ENCODE measurements around the gene DHRS9.

GRCh38 chr2:169116993-169117392 is 47.6 kb downstream of the DHRS9 start:
- TF ChIP-seq, protein P1, sequence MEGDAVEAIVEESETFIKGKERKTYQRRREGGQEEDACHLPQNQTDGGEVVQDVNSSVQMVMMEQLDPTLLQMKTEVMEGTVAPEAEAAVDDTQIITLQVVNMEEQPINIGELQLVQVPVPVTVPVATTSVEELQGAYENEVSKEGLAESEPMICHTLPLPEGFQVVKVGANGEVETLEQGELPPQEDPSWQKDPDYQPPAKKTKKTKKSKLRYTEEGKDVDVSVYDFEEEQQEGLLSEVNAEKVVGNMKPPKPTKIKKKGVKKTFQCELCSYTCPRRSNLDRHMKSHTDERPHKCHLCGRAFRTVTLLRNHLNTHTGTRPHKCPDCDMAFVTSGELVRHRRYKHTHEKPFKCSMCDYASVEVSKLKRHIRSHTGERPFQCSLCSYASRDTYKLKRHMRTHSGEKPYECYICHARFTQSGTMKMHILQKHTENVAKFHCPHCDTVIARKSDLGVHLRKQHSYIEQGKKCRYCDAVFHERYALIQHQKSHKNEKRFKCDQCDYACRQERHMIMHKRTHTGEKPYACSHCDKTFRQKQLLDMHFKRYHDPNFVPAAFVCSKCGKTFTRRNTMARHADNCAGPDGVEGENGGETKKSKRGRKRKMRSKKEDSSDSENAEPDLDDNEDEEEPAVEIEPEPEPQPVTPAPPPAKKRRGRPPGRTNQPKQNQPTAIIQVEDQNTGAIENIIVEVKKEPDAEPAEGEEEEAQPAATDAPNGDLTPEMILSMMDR (IDR thresholded peaks at IDR 0.05): no peak
- TF ChIP-seq POLR2AphosphoS5 (IDR thresholded peaks at IDR 0.05; ENCODE audit: low read depth, low read length) (no peak), TCF7L2 (IDR thresholded peaks at IDR 0.05; ENCODE audit: low read depth, low read length) (no peak), SIN3A (IDR thresholded peaks at IDR 0.05; ENCODE audit: borderline replicate concordance, insufficient read depth, low read depth, low read length) (no peak)
